Thoracic aorta (tissue), 2 donors: ENCODE results near the gene ELOVL7. TPM values are rescaled to one million over a fixed set of nuclear protein-coding genes. Genes with fewer than 3 reads are reported as not detected.
"Not testable (repeated sequence)": the region's sequence is repeated elsewhere in the genome, so short reads cannot be mapped to it uniquely, and the experiment has no call there.

Experiments
- ATAC-seq: fragments of 150-250 bp; one replicate; pipeline ENCODE4 v1.8.0; 2017; ENCODE audit warnings: low read depth; ENCODE audit not compliant: insufficient number of reproducible peaks, low FRiP score
- DNase-seq: peaks from one replicate; pipeline ENCODE4 v3.0.0-alpha.2; 2020; ENCODE audit warnings: low spot score
- H3K27ac ChIP-seq, 2 donors: fragments of 200-600 bp; sonication (generic); 1 replicate in 1 of 2; 2 replicates in 1 of 2; pipeline ENCODE4 v1.5.1; 2016; ENCODE audit warnings: mild to moderate bottlenecking in 2 of 2, moderate library complexity in 2 of 2
- H3K27me3 ChIP-seq: fragments of 200-600 bp; sonication (generic); replicated peaks from 2 replicates; pipeline ENCODE4 v1.6.0; 2016; ENCODE audit warnings: mild to moderate bottlenecking; ENCODE audit not compliant: insufficient read depth
- H3K36me3 ChIP-seq: fragments of 200-600 bp; sonication (generic); one replicate; pipeline ENCODE4 v1.5.1; 2016
- H3K4me1 ChIP-seq, 2 donors: fragments of 200-600 bp; sonication (generic); 1 replicate in 1 of 2; 2 replicates in 1 of 2; pipeline versions ENCODE4 v1.5.1 to v1.6.0; 2016; ENCODE audit warnings: low read depth in 2 of 2, mild to moderate bottlenecking in 1 of 2; ENCODE audit not compliant: control insufficient read depth in 1 of 2
- H3K4me3 ChIP-seq: fragments of 200-600 bp; sonication (generic); 2 replicates; pipeline ENCODE4 v1.5.1; 2016; ENCODE audit warnings: mild to moderate bottlenecking
- H3K9me3 ChIP-seq: fragments of 200-600 bp; sonication (generic); 2 replicates; pipeline ENCODE4 v1.5.1; 2016
- total RNA-seq, 2 donors: library from RNA; depleted of rRNA; stranded (reverse); fragments of >200 nt; gene quantifications; one replicate each; pipeline versions ENCODE4 v1.1.0 to v1.2.3, GENCODE V29; 2016
- TF ChIP-seq, protein P1 (sequence below): fragments of 200-600 bp; sonication (generic); IDR thresholded peaks from one replicate; pipeline ENCODE4 v1.5.1; 2019; ENCODE audit warnings: antibody characterized with exemption

The ELOVL7 gene
- total RNA-seq, 2 donors from 2014 or later = 3.0 to 18.5 TPM

GRCh38 chr5:60718166-60718892 is 125.7 kb downstream of the ELOVL7 start:
- no peak overlapping the region for H3K27ac ChIP-seq
- no peaks in the 10 kb centered on the region for H3K36me3 ChIP-seq
- ATAC-seq = no peak
- TF ChIP-seq, protein P1, sequence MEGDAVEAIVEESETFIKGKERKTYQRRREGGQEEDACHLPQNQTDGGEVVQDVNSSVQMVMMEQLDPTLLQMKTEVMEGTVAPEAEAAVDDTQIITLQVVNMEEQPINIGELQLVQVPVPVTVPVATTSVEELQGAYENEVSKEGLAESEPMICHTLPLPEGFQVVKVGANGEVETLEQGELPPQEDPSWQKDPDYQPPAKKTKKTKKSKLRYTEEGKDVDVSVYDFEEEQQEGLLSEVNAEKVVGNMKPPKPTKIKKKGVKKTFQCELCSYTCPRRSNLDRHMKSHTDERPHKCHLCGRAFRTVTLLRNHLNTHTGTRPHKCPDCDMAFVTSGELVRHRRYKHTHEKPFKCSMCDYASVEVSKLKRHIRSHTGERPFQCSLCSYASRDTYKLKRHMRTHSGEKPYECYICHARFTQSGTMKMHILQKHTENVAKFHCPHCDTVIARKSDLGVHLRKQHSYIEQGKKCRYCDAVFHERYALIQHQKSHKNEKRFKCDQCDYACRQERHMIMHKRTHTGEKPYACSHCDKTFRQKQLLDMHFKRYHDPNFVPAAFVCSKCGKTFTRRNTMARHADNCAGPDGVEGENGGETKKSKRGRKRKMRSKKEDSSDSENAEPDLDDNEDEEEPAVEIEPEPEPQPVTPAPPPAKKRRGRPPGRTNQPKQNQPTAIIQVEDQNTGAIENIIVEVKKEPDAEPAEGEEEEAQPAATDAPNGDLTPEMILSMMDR = no peak
- DNase-seq = no peak
- no peaks in the 10 kb centered on the region for H3K4me1 ChIP-seq
- H3K27me3 ChIP-seq = no peaks in the 10 kb centered on the region
- no peak overlapping the region for H3K4me3 ChIP-seq
- H3K9me3 ChIP-seq = no peaks in the 10 kb centered on the region

DNA sequence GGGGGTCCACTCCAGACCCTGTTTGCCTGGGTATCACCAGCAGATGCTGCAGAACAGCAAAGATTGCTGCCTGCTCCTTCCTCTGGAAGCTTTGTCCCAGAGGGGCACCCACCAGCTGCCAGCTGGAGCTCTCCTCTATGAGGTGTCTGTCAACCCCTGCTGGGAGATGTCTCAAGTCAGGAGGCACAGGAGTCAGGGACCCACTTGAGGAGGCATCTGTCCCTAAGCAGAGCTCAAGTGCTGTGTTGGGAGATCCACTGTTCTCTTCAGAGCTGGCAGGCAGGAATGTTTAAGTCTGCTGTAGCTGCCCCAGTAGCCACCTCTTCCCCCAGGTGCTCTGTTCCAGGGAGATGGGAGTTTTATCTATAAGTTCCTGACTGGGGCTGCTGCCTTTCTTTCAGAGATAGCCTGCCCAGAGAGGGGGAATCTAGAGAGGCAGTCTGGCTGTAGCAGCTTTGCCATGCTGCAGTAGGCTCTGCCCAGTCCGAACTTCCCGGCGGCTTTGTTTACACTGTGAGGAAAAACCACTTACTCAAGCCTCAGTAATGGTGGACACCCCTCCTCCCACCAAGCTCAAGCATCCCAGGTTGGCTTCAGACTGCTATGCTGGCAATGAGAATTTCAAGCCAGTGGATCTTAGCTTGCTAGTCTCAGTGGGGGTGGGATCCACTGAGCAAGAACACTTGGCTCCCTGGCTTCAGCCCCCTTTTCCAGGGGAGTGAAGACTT is 128.7 kb downstream of the ELOVL7 start:
- not testable (repeated sequence) for DNase-seq, H3K27me3 ChIP-seq, H3K27ac ChIP-seq, ATAC-seq, H3K36me3 ChIP-seq, H3K4me1 ChIP-seq, H3K4me3 ChIP-seq, H3K9me3 ChIP-seq

DNA sequence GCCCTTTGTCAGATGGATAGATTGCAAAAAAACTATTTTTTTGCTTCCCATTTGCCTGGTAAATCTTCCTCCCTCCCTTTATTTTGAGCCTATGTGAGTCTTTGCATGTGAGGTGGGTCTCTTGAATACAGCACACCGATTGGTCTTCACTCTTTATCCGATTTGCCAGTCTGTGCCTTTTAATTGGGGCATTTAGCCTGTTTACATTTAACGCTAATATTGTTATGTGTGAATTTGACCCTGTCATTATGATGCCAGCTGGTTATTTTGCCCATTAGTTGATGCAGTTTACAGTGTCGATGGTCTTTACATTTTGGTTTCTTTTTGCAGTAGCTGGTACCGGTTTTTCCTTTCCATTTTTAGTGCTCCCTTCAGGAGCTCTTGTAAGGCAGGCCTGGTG is 131.1 kb downstream of the ELOVL7 start:
- TF ChIP-seq, protein P1 = no peak
- DNase-seq (no peak), ATAC-seq (no peak)
- H3K9me3 ChIP-seq = no peaks in the 10 kb centered on the region
- no peak overlapping the region for H3K4me3 ChIP-seq
- H3K4me1 ChIP-seq = no peaks in the 10 kb centered on the region
- H3K36me3 ChIP-seq = no peaks in the 10 kb centered on the region
- no peaks in the 10 kb centered on the region for H3K27me3 ChIP-seq
- no peak overlapping the region for H3K27ac ChIP-seq

DNA sequence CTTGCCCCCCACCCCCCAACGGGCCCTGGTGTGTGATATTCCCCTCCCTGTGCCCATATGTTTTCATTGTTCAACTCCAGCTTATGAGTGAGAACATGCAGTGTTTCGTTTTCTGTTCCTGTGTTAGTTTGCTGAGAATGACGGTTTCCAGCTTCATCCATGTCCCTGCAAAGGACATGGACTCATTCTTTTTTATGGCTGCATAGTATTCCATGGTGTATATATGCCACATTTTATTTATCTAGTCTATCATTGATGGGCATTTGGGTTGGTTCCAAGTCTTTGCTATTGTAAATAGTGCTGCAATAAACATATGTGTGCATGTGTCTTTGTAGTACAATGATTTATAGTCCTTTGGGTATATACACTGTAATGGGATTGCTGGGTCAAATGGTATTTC is 132.2 kb downstream of the ELOVL7 start:
- not testable (repeated sequence) for H3K27ac ChIP-seq, H3K36me3 ChIP-seq, H3K27me3 ChIP-seq, DNase-seq, ATAC-seq, H3K9me3 ChIP-seq, H3K4me1 ChIP-seq, H3K4me3 ChIP-seq

- H3K27ac ChIP-seq = no peak overlapping the region
- H3K36me3 ChIP-seq = no peaks in the 10 kb centered on the region
- no peaks in the 10 kb centered on the region for H3K4me1 ChIP-seq
- no peaks in the 10 kb centered on the region for H3K9me3 ChIP-seq
- TF ChIP-seq, protein P1 = no peak
- H3K4me3 ChIP-seq = no peak overlapping the region
- ATAC-seq (no peak), DNase-seq (no peak)
- H3K27me3 ChIP-seq = no peaks in the 10 kb centered on the region
These were observed 133.7 kb downstream of the ELOVL7 start for GRCh38 chr5:60710362-60710761.

GRCh38 chr5:60705144-60705543 is 138.9 kb downstream of the ELOVL7 start:
- no peaks in the 10 kb centered on the region for H3K36me3 ChIP-seq
- peaks cover 0 to 7% of the 10 kb centered on the region in 2 donors for H3K4me1 ChIP-seq
- no peak for DNase-seq
- TF ChIP-seq, protein P1 = no peak
- H3K9me3 ChIP-seq = no peaks in the 10 kb centered on the region
- H3K27ac ChIP-seq = no peak overlapping the region
- ATAC-seq = no peak
- H3K4me3 ChIP-seq = no peak overlapping the region
- no peaks in the 10 kb centered on the region for H3K27me3 ChIP-seq
